Activated CD8-positive, alpha-beta memory T cell treated with anti-CD3 and anti-CD28 coated beads, Interleukin-2, amount 50 U/mL, for 1 hour (primary cell): ENCODE measurements around the gene NCKAP5.

ENCODE experiments used
- DNase-seq: peaks from one replicate; pipeline ENCODE4 v3.0.0-alpha.2; 2020; ENCODE audit errors: extremely low read depth

Gene NCKAP5

DNA sequence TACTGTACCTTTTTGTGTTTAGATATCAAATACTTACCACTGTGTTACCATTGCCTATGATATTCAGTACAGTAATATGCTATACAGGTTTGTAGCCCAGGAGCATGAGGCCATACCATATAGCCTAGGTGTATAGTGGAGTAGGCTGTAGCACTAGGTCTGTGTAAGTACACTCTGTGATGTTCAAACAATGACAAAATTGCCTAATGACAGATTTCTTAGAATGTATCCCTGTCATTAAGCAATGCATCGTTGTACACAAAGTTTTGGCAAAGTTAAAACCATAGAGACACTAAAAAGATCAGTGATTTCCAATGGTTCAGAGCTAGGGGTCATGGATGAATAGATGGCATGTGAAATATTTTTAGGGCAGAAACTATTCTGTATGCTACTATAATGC is 415.5 kb downstream of the NCKAP5 start:
- no peak for DNase-seq

DNA sequence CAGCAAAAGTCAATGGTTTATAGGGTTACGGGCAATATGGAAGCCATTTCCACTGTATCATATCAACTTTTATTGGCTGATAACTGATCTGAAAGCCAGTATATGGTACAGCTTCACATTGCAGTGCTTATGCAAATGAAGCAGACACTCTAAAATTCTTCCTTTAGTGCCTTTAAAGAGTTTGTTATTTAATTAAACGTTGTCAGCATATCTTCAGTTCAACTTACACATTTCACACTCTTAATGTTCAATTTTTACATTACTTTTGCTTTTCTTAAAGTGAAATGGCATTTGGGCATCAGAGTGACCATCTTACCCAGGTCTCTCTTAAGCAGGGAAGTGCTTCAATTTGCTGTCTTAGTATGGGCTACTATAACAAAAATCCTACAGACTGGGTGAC is 420.1 kb downstream of the NCKAP5 start:
- DNase-seq = no peak

DNA sequence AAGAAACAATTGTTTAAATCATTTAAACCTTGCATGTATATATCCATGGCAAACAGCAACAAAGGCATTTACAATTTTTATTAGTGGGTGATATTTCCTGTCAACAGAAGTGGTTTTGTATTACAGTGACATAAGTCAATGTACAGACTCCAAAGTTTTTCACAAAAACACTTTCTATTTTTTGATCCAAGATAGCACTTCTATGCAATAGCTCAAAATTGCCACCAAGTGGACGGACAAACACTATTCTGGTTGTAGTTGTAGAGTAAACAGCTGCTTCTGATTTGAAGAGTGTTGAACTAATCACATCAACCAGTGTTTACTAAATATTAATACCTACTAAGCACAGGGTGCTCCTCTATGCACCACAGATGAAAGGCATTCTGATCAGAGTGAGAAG is 421.4 kb downstream of the NCKAP5 start:
- DNase-seq = no peak

GRCh38 chr2:133143645-133144044 is 424.6 kb downstream of the NCKAP5 start:
- DNase-seq = no peak

GRCh38 chr2:133142087-133142486 is 426.2 kb downstream of the NCKAP5 start:
- no peak for DNase-seq

DNA sequence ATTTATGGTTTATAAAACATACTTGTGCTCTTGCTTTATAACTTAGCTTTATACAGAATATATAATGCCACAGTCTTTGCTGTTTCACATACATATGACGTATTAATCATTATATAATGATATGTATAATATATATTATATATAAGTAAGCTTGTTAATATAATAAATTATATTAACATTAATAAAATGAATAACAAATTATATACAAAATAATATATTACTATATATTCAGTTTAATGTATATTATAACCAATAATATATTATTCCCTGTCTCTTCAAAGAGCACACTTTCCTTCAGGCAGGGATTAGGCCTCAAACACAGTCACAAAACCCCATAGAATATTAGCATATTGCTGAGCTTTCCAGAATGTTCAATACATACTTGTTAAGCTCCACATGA is 427.6 kb downstream of the NCKAP5 start:
- no peak for DNase-seq

- no peak for DNase-seq
These were observed 428.3 kb downstream of the NCKAP5 start for GRCh38 chr2:133139847-133140533.

- no peak for DNase-seq
These were observed 429.6 kb downstream of the NCKAP5 start for GRCh38 chr2:133138693-133139092.

DNA sequence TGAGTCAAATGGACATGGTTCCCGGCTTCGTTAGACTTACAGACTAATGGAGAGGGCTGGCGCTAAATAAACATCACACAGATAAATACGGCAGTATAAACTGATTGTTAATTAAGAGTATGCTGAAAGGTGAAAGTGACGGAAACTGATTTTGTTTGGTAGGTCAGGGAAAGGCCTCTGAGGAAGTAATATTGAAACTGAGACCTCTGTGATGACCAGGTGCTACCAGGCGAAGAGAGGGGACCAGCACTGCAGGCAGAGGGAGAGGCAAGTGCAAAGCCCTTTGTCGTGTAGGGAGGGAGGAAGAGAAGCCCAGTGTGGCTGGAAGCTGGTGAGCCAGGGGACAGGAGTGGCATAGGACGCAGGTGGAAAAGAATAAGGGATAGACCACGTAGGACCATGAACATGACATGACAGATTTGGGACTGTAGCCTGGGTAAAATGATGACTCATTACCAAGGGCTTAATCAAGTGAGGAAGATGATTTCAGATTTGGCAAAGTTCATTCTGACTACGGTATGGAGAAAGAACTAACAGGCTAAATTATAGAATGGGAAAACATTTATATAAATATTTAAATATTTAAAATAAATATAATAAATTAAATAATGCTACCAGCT is 433.1 kb downstream of the NCKAP5 start:
- DNase-seq = no peak

DNA sequence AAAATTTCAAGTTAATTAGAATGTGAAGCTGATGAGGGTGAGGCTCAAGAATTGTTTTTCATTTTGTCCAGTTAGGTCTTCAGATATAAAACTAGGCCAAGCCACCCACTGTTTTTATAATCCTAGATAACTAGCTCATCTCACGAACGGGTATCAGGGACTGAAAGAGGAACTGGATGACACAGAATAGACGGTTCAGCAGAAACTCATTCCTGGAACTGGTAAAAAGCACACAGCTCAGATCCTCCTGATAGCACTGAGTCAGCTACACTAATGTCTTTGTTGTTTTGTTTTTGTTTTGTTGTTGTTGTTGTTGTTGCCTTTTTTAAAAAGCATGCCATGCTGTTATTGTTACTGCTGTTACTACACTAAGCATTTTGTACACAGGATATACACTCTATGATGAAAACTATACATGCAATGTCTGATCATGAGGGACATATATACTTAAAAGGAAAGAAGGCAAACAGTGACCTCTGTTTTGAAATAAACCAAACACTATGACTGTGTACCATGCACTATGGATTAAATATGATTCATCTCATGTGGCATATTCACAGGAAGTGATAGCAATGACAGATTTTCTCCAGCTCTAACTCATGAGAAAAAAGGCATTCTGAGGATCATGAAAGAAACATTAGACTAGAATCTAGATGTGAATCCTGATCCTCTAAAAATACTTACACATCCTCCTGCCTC is 437.6 kb downstream of the NCKAP5 start:
- no peak for DNase-seq

DNA sequence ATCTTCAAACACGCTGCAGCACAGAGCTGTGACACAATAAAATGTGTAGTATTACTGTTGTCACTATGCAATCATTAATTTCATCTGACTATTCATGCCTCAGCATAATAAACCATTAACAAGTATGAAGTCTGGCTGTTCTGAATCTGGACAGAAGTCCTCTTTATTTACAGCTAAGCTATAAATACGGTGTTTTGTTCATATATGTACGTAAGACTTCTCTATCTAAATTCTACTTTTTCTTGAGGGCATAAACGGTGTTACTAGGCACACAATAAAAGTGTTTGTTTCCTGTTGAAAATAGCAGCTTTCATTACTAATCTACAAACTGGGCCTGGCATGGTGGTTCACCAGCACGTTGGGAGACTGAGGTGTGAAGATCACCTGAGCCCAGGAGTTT is 443.8 kb downstream of the NCKAP5 start:
- no peak for DNase-seq

DNA sequence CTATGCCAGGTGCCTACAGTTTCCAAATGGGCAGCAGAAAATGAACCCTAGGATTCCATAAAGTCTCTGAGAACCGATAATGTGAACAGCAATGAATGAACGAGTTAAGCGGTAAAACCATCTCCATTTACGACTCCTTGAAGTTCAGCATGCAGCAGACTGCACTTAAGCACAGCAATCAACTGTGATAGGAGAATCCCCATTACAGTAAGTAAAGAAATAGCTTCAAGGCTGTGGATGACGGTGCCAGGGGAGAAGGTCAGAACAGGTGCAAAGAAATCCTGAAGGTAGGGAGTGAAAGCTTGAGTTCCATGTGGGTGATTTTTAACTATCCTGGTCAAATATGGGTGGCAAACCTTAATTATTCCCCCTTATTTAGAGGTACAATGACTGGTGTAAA is 444.4 kb downstream of the NCKAP5 start:
- no peak for DNase-seq

GRCh38 chr2:133123393-133123792 is 444.9 kb downstream of the NCKAP5 start:
- DNase-seq = no peak

- DNase-seq = no peak
These were observed 445.7 kb downstream of the NCKAP5 start for GRCh38 chr2:133122529-133122928.

DNA sequence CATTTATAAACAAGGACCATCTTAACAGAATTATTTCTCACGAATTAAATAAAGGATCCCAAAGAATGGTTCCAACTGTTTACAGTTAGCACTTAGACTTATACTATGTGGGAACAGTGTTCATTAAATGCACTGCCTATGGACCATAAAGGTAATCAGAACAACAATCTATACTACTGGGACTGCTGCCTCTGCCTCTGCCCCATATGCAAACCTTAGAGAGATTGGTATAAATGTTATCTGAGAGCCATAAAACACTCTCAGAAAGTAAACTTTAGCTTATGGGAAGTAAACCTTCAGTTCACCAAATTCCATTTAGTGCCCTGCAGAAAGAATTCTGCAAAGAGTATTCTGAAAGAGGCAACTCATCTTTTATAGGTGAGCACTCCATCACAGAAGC is 448.0 kb downstream of the NCKAP5 start:
- no peak for DNase-seq

DNA sequence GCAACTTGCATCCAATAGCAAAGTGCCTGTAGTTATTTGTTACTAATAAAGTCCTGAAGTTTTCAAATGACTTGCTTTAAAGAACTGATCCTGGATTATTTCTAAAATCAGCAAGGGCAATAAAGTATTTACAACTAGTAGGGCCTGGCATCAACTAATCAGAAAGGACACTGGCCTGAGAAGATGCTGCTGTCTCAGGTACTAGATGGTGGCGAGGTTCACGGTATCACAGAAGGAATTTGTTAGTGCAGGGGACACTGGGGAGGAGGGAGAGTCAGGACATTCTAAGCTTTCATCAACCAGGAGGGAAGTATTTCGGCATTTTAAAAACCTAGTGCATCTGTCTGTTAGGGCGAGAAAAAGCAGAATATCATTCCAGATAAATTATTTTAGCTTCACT is 458.1 kb downstream of the NCKAP5 start:
- DNase-seq = no peak

GRCh38 chr2:133109772-133110171 is 458.5 kb downstream of the NCKAP5 start:
- DNase-seq = no peak

GRCh38 chr2:133107058-133107815 is 461.0 kb downstream of the NCKAP5 start:
- DNase-seq = no peak

- no peak for DNase-seq
These were observed 463.4 kb downstream of the NCKAP5 start for GRCh38 chr2:133104871-133105270.

DNA sequence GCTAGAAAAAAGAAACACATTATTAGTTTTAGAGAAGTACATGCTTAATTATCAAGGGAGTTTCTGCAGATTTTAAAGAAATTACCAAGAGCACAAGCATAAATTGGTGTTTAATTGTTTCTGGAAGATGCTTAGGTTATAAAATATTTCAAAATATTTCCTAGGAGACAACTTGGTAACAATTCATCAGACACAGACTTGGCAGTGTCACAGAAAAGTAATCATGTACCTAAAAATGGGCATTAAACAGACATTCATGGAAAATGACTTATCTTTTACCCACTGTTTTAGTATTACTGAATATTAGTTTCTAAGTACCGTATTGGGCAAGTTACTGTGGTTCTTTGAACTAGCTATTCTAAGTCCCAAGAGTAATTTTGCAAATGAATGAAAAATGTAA is 469.5 kb downstream of the NCKAP5 start:
- DNase-seq = no peak

GRCh38 chr2:133097666-133098065 is 470.6 kb downstream of the NCKAP5 start:
- no peak for DNase-seq

- DNase-seq = no peak
These were observed 475.7 kb downstream of the NCKAP5 start for GRCh38 chr2:133092571-133092970.

GRCh38 chr2:133090358-133090757 is 477.9 kb downstream of the NCKAP5 start:
- DNase-seq = no peak
